NT2/D1 (cell line): Measurements from ENCODE around the gene FNTB.

ENCODE experiments used
- DNase-seq: peaks from one replicate; pipeline ENCODE4 v3.0.0-alpha.2; 2011; ENCODE audit warnings: low read depth, low spot score
- H3K27me3 ChIP-seq: 2 replicates; pipeline ENCODE4 v1.6.0; 2011; ENCODE audit warnings: mild to moderate bottlenecking; ENCODE audit not compliant: insufficient read length, insufficient read depth
- H3K36me3 ChIP-seq: 2 replicates; pipeline ENCODE4 v1.6.1; 2011; ENCODE audit warnings: mild to moderate bottlenecking, low read length, mixed read lengths; ENCODE audit not compliant: insufficient read depth, insufficient read length
- H3K4me1 ChIP-seq: 2 replicates; pipeline ENCODE4 v1.5.1; 2011; ENCODE audit not compliant: insufficient read depth, insufficient read length
- H3K4me3 ChIP-seq: 2 replicates; pipeline ENCODE4 v1.5.1; 2011; ENCODE audit warnings: low read depth; ENCODE audit not compliant: insufficient read length
- H3K9ac ChIP-seq: 2 replicates; pipeline ENCODE4 v1.6.0; 2011; ENCODE audit warnings: low read depth; ENCODE audit not compliant: insufficient read length
- H3K9me3 ChIP-seq: 2 replicates; pipeline ENCODE4 v1.5.1; 2011; ENCODE audit warnings: mild to moderate bottlenecking, low read length; ENCODE audit not compliant: insufficient read depth
- SUZ12 ChIP-seq: IDR thresholded peaks from 2 replicates; pipeline ENCODE4 v1.6.1; 2011; ENCODE audit not compliant: insufficient read length, insufficient read depth; ENCODE audit errors: extremely low read depth
- YY1 ChIP-seq: IDR thresholded peaks from 2 replicates; pipeline ENCODE4 v1.6.1; 2011; ENCODE audit not compliant: insufficient read length, insufficient read depth
- ZNF274 ChIP-seq: IDR thresholded peaks from 2 replicates; pipeline ENCODE4 v1.6.1; 2011; ENCODE audit warnings: mild to moderate bottlenecking, low read depth, low read length

The FNTB gene

GRCh38 chr14:65073605-65074201 lies 87.0 kb downstream of the FNTB start:
- no peak for DNase-seq
- no peak overlapping the region for H3K4me3 ChIP-seq
- TF ChIP-seq YY1 (no peak), SUZ12 (no peak), ZNF274 (no peak)
- no peaks in the 10 kb centered on the region for H3K4me1 ChIP-seq
- no peaks in the 10 kb centered on the region for H3K27me3 ChIP-seq
- H3K9me3 ChIP-seq = no peaks in the 10 kb centered on the region
- H3K9ac ChIP-seq = no peak overlapping the region
- H3K36me3 ChIP-seq = peaks cover 57% of the 10 kb centered on the region

- TF ChIP-seq YY1 = no peak
- no peak for TF ChIP-seq SUZ12
- no peak for TF ChIP-seq ZNF274
- no peaks in the 10 kb centered on the region for H3K4me1 ChIP-seq
- peaks cover 59% of the 10 kb centered on the region for H3K36me3 ChIP-seq
- no peaks in the 10 kb centered on the region for H3K27me3 ChIP-seq
- no peak overlapping the region for H3K4me3 ChIP-seq
- H3K9ac ChIP-seq = no peak overlapping the region
- DNase-seq = no peak
- no peaks in the 10 kb centered on the region for H3K9me3 ChIP-seq
Observed at GRCh38 chr14:65074449-65075150, 87.9 kb downstream of the FNTB start.

GRCh38 chr14:65075628-65076325 lies 89.1 kb downstream of the FNTB start:
- no peaks in the 10 kb centered on the region for H3K27me3 ChIP-seq
- H3K36me3 ChIP-seq = peaks cover 64% of the 10 kb centered on the region
- TF ChIP-seq SUZ12 = no peak
- TF ChIP-seq ZNF274 = no peak
- TF ChIP-seq YY1 = no peak
- no peak overlapping the region for H3K4me3 ChIP-seq
- no peak overlapping the region for H3K9ac ChIP-seq
- no peaks in the 10 kb centered on the region for H3K9me3 ChIP-seq
- no peaks in the 10 kb centered on the region for H3K4me1 ChIP-seq
- DNase-seq = no peak

DNA sequence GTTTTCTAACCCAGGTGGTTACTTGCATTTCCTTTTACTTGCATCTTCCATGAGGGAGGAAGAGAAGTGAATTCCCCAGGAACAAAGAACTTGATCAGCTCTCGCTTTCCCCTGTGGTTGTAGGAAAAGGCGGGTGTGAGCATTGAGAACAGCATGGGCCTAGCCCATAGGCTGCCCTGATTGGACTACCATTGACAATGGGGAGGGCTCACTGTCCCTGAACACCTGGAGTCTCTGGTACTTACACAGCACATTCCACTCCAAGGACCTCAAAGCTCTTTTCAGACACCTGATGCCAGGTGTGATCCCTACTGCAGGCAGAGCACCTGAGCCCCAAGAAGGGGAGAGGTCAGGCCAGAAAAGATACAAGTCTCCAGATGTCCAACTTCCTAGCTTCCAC lies 90.6 kb downstream of the FNTB start:
- no peaks in the 10 kb centered on the region for H3K27me3 ChIP-seq
- H3K36me3 ChIP-seq = peaks cover 74% of the 10 kb centered on the region
- H3K9ac ChIP-seq = no peak overlapping the region
- H3K4me1 ChIP-seq = no peaks in the 10 kb centered on the region
- H3K4me3 ChIP-seq = no peak overlapping the region
- DNase-seq = no peak
- H3K9me3 ChIP-seq = no peaks in the 10 kb centered on the region
- no peak for TF ChIP-seq ZNF274
- TF ChIP-seq YY1 = no peak
- no peak for TF ChIP-seq SUZ12

- Histone ChIP-seq H3K27me3 (no peaks in the 10 kb centered on the region), H3K9ac (no peak overlapping the region), H3K4me3 (no peak overlapping the region), H3K36me3 (peaks cover 77% of the 10 kb centered on the region), H3K4me1 (no peaks in the 10 kb centered on the region), H3K9me3 (no peaks in the 10 kb centered on the region)
- no peak for TF ChIP-seq YY1
- TF ChIP-seq ZNF274 = no peak
- no peak for TF ChIP-seq SUZ12
- no peak for DNase-seq
Observed at GRCh38 chr14:65079201-65079600, 92.5 kb downstream of the FNTB start.

- no peak overlapping the region for H3K4me3 ChIP-seq
- H3K36me3 ChIP-seq = peaks cover 73% of the 10 kb centered on the region
- no peak for DNase-seq
- TF ChIP-seq SUZ12 (no peak), ZNF274 (no peak), YY1 (no peak)
- no peaks in the 10 kb centered on the region for H3K27me3 ChIP-seq
- no peaks in the 10 kb centered on the region for H3K9me3 ChIP-seq
- H3K9ac ChIP-seq = no peak overlapping the region
- H3K4me1 ChIP-seq = no peaks in the 10 kb centered on the region
Observed at GRCh38 chr14:65079768-65080167, 93.1 kb downstream of the FNTB start.

GRCh38 chr14:65080960-65081747 lies 94.5 kb downstream of the FNTB start:
- H3K36me3 ChIP-seq = peaks cover 67% of the 10 kb centered on the region
- TF ChIP-seq SUZ12 = no peak
- no peak for TF ChIP-seq YY1
- TF ChIP-seq ZNF274 = no peak
- H3K9me3 ChIP-seq = peaks cover 11% of the 10 kb centered on the region; the same call in 1 of the 2 replicates
- no peak overlapping the region for H3K9ac ChIP-seq
- no peaks in the 10 kb centered on the region for H3K27me3 ChIP-seq
- no peaks in the 10 kb centered on the region for H3K4me1 ChIP-seq
- no peak for DNase-seq
- H3K4me3 ChIP-seq = no peak overlapping the region
